ENCODE data around the gene ANKK1.

DNA sequence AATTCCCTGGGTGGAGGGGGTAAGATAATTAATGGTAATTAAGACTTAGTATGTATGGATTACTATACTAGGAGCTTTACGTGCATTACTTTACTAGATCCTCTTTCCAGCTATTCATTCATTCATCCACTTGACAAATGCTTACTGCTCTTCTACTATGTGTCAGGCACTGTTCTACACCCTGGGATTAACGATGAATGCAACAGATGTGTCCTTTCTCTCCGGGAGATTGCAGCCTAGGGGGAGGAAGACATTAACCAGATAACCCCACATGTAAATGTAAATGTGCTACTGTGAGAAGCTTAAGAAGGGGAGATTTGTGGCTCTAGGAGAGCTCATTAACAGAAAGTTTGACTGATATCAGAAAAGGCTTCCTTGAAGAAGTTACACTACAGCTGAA lies 1.7 kb downstream of the ANKK1 start:
- TF ChIP-seq, protein P1, sequence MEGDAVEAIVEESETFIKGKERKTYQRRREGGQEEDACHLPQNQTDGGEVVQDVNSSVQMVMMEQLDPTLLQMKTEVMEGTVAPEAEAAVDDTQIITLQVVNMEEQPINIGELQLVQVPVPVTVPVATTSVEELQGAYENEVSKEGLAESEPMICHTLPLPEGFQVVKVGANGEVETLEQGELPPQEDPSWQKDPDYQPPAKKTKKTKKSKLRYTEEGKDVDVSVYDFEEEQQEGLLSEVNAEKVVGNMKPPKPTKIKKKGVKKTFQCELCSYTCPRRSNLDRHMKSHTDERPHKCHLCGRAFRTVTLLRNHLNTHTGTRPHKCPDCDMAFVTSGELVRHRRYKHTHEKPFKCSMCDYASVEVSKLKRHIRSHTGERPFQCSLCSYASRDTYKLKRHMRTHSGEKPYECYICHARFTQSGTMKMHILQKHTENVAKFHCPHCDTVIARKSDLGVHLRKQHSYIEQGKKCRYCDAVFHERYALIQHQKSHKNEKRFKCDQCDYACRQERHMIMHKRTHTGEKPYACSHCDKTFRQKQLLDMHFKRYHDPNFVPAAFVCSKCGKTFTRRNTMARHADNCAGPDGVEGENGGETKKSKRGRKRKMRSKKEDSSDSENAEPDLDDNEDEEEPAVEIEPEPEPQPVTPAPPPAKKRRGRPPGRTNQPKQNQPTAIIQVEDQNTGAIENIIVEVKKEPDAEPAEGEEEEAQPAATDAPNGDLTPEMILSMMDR (conservative IDR thresholded peaks at IDR 0.05 in 1 of 2, IDR thresholded peaks at IDR 0.05 in 1 of 2; ENCODE audit: low read depth in 1 of 2, low read length in 2 of 2), result no peak
- TF ChIP-seq EZH2 (IDR thresholded peaks at IDR 0.05; ENCODE audit: low read length, missing control alignments), result no peak

Data from fibroblast of lung (primary cell).